Cardiac septum (tissue), 1 donor: ENCODE measurements around the gene MSL1. TPM values are rescaled to one million over a fixed set of nuclear protein-coding genes. Genes with fewer than 3 reads are reported as not detected.

Experiments used
- DNase-seq: peaks from one replicate; pipeline ENCODE4 v3.0.0-alpha.2; 2020; ENCODE audit warnings: low spot score
- intact Hi-C: fragments of 100-400 bp; cut with DNase I; formaldehyde crosslinking; loops from one replicate; pipeline ENCODE4 v1.14.0; 2022
- total RNA-seq: library from RNA; stranded (reverse); fragmentation: NEBNext Ultra II Directional; extraction: Animal tissue kit (Norgen Biotek cat#: 25700); gene quantifications from one replicate; pipeline ENCODE4 v1.2.1, GENCODE V29; 2021
- donor health status: DM: no; HTN: no; CAD: no.

The MSL1 gene
- total RNA-seq, 1 donor from 2014 or later, result 53.7 TPM

DNA sequence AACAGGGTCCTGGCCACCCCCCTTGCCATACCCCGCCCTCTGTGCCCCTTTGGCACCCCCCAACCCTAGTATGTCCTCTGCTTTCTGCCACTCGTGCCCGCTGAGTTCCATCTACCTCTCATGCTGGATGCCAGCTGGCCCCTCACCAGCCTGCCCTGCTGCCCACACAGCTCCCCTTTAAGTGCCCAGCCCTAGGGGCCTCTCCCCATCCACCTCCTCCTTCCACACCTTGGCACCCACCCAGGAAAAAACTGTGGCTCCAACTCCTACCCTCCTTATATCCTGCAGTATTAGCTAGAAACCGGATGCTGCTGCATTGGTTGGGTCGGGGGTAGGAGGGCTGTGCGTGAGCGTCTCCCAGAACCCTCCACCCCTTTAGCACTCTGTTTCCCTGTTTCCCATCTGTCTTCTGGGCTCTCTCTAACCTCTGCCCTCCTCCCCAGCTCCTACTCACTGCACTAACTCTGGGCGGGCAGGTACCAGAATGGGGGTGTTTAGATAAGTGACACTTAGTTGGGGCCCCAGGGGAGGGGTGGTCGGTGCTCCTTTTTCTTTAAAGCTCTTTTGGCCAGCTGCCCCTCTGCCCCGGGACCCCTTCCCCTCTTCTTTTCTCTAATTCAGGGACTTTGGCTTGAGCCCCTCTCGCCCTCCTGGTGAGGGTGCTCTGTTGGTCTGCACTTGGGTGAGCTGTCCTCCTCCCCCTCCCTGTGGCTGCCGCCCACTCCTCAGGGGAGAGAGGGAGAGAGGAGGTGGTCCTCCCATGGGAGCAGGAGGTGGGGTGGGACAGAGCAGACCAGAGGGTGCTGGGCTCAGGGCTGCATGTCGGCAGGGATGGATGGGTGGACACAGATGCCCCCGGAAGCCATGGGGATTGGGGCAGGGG, 31.3 kb upstream of the MSL1 start:
- intact Hi-C loops, result no loop called here
- DNase-seq, result no peak

DNA sequence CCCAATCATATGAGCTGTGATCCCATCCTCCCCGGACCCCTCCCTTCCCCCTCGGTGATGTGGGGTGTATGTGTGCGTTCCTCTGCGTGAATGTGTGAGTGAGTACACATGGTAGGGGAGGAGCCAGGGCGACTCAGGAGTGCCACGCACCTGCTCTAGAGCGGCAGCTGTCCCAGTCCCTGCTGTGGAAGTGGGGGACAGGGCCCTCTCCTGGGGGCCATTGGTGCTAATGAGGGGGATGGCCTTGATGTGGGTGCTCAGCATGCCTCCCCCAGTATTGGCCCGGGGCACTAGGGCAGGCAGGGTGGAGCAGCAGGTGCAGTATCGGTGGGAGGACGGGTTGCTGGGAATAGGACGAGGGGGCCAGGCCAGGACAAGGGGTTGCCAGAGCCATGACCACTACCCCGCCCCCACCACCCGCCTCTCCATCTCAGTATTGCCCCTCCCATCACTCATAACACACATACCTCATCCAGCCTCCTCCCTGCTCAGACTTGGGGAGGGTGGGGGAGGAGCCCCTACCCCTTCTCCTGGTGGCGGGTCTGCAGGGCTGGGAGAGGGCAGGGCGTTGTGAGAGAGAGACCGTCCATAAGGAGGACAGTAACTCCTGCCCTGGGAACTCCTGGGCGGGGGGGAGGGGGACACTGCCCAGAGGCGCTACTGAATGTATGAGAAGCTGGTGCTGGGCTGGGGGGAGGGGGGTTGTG, 29.9 kb upstream of the MSL1 start:
- intact Hi-C loops, result no loop called here
- DNase-seq, result no peak

DNA sequence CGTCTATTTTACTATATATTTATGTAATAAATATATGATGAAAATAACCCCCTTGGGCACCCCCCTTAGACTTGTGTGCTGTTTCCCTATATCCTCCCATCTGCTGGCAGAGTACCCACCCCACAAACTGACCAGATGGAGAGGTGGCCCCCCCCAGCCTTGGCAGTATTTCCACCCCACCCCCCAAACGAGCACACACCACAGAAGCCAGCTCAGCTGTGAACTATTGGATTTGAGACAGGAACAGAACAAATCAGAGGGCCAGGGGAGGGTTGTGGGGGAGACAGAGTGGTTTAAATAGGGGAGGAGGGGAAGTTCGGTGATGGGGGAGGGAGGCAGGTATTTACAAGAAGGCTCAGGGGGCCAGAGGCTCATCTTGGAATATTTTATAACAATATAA, 29.2 kb upstream of the MSL1 start:
- intact Hi-C loops, result no loop called here
- no peak for DNase-seq

DNA sequence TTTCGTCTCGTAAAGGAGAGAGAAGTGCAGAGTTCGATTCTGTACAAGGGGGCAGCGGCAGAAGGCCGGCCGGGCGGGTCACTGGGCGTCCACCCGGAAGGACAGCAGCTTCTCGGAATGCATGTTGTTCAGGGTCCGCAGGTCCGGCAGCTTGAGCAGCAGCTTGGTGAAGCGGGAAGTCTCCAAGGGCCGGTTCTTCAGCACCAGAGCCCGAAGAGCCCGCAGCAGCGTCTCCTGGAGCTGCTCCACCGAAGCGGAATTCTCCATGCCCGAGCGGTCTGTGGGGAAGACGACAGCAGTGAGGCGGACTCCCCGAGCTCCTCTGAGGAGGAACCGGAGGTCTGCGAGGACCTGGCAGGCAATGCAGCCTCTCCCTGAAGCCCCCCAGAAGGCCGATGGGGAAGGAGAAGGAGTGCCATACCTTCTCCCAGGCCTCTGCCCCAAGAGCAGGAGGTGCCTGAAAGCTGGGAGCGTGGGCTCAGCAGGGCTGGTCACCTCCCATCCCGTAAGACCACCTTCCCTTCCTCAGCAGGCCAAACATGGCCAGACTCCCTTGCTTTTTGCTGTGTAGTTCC, 28.7 kb upstream of the MSL1 start:
- DNase-seq, result no peak
- intact Hi-C loops, result no loop called here

DNA sequence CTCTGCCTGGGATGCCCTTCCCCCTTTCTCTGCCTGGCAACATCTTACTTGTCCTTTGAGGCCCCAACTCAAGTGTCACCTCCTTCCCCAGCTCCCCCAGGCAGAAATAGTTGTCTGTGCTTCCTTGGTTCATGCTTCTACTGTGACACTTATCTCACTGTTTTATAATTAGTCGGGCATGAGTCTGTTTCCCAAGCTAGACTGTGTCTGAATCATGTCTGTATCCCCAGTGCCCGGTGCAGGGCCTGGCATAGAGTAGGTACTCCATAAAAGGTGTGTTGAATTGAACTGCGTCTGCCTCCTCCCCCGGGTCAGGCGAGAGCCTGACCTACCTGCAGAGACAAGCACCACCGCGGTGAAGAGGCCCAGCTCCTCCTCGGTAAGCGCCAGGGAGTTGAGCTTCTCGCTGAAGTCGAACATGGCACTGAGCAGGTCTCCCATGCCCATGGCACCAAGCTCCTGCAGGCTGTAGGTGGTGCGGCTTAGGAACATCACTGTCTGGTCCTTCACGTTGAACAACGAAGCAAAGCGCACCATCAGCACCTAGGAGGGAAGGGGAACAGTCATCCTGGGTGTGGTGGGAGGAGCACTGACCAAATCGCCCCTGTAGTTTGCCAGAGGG, 28.1 kb upstream of the MSL1 start:
- intact Hi-C loops, result no loop called here
- no peak for DNase-seq

DNA sequence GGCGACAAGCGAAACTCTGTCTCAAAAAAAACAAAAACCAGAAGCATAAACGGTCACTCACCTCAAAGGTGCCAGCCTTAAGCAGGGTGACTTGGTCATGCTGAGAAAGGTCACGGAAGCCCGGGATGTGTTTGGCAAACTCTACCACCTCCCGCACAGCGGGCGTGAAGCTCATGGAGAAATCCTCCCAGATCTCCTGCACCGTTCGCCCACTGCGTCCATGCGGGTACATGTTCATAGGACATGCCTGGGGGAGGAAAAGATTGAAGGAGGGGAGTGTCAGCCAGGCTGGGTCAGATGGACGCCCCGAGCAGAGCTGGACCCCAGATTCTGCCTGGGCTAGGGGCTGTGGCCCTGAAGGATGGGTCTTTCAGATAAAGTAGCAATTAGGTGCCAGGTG, 26.9 kb upstream of the MSL1 start:
- intact Hi-C loops, result no loop called here
- DNase-seq, result no peak

DNA sequence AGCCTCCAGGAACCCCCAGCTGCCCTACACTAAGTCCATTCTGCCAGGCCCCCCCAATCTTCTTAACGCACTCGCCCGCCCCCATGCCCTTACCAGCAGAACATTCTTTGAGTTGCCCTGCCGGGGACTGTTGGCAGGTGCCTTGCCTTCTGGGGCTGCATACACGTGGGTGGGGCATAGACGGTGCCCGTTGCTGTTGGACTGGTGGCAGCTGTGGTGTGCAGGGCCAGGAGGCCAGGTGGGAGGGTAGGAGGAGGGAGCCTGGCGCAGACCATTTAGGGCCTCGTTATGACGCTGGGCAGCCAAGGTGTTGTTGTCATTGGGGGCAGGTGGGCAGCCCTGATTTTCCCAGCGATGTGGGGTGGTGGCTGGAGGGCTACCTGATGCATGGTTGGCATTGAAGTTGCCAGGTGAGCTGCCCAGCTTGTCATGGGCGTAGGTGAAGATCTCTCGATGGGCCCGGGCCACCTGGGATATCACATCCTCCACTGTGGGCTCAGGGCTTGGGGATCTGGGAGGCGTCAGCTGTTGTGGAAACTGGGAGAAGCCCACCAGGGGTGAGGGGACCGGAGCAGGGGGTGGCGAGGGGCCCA, 26.3 kb upstream of the MSL1 start:
- intact Hi-C loops, result no loop called here
- no peak for DNase-seq

DNA sequence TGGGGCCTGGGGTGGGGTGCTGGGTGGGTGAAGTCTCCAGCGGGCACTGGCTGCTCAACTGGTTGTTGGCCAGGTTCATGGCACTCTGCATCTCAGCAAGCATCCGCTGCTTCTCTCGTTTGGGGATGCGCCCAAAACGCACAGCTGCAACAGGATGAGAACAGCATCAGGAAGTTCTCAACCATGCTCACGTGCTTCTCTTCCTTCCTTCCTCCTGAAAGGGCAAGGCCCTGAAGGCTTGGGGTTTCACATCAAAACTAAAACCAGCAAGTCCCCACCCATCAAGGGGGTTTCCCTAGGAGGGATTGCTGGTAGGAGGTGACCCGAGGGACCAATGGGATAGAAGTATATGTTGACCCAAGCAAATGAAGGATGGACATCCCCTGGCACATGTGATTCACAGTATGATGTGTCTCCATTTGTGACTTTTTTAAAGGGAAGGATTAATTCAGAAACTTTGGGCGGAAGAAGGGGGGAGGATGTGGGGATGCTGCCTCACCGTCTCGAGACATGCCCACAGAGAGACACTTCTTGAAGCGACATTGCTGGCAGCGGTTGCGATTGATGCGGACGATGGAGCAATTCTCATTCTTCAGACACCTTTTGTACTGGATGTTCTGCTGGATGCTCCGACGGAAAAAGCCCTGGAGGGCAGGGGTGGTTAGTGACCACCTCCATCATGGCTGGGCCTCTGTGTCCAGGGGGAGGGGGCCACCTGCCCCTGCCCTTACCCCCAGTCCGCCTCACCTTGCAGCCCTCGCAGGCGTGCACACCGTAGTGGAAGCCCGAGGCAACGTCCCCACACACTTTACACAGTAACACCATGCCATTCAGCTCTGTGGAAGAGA, 25.6 kb upstream of the MSL1 start:
- intact Hi-C loops, result no loop called here
- no peak for DNase-seq

DNA sequence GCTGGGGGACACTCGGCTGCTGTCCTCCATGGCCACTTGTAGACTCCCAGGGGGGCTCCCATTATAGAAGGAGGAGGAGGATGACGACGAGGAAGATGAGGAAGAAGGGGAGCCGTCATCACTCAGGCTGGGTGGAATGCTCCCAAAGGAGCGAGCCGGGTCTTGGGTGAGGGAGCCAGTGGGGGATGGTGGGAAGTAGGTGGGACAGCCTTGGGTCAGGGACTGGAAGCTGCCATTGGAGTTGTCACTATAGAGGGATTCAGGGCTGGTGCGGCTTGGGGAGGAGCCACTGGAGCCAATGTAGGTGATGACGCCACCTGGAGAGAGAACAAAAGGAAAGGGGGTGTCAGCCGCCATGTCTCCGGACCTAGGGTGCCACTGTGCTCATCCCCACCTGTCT, 24.7 kb upstream of the MSL1 start:
- no peak for DNase-seq
- intact Hi-C loops, result no loop called here

DNA sequence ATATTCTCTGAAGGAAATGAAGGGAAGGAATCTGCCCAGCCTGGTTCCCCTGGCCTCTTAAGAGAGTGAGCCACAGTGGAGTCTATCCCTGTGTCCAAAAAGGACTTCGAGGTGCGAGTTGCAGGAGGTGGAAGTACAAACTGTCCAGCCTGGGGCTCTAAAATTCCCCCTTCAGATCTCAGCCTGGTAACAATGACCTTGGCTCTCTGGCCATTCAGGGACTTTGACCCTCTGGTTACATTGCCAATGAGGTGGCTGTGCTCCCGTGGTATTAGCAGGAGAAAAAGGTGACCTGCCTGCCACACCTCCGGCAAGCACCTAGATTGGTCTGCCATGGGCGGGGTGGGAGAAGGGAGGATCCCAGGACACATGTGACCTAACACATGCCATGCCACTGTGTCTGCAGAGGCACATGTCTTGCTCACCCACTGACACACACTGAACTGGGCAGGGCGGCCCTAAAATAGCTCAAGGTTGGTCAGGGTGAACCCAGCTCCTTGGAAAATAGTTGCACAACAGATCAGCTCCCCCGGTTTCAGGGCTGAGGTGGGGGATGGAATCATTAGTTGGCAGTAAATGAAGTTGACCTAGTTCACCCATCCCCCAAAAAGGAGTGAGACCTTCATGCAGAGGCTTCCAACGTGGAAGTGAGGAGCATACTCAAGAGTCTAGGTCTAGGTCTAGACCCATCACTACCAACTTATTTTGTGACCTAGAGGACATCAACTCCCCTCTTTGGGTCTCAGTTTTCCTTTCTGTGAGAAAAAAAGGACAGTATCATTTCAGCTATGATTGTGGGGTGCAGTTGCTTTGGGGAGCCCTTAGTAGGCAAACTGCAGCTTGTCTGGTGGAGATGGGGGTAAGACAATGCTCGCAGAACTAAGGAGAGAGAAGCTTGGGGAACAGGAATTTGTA, 23.6 kb upstream of the MSL1 start:
- intact Hi-C loops, result loop anchor here (2.0 kb wide), 1 partner anchor 15 kb away; no protein-coding TSS in a partner anchor
- DNase-seq, result no peak

DNA sequence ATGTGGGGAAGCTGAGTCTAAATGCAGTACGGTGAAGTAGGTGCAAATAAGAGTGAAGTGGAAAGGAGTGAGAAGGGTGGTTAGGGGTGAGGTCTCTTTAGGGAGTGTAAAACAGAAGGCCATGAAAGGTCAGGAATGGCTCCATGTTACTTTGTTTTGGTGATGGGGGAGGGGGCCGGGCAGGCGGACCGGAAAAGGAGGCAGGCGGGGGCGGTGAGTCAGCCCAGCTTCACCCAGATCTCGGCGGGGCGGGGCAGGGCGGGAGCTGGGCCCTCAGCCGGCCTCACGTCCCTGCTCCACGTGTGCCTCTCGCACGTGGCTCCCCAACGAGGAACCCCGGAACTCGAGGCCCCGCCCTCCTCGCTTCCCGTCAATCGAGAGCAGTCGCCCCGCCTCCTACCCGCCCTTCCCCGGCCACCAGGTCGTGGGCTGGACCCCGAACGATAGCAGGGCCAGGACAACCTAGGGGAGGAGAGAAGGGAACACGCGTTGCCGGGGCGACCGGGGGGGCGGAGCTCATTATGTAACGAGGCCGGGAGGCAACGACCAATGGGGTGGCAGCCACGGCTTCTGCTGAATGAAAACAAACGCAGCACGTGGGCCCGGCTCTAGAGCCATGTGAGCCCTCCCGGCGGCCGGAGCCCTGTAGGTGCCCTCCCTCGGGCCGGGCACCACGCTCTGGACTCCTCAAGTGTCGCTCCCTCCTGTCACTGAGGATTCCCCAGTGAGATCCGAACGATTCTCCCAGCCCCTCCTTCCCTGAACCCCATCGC, 22.7 kb upstream of the MSL1 start:
- peak; percentile 100 for DNase-seq
- intact Hi-C loops, result loop anchor here (1.0 to 2.0 kb wide), 2 partner anchors 14 to 28 kb away; no protein-coding TSS in a partner anchor

DNA sequence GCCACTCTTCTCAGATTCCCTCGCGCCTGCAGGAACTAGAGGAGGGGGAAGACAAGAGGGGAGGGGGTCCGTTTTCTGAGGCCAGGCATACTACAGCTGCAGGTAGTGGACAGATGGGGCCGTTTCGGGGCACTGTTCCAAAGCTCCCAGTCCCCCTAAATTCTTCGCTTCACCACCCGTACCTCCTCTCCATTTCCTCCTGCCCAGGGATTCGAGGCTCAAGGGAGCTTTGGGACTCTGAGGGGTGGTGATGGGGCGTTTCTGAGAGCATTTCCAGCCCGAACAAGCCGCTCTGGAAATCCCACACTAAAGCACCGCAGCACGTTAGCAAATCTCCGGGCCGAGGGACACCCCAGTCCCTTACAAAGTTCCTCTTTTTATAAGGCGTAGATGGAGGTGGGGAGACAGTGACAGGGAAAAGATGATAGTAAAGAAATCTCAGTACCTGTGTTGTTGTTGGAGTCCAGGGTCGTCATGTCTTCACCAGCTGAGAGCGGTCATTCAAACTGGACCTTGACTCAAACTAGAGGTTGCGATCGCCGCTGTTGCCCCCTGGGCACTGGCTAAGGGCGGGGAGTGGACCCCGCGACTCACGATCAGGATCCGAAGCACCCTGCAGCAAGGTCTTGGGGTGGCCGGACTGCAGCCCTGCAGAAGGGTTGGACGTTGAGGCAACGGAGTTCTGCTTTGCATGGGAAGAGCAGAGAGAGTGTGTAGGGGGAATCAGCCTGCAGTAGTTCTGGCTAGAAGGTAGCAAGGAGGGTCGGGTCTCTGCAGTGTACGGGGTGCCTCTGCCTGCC, 22.0 kb upstream of the MSL1 start:
- intact Hi-C loops, result loop anchor here (1.0 to 2.0 kb wide), 3 partner anchors 8 to 29 kb away; no protein-coding TSS in a partner anchor
- DNase-seq, result no peak

DNA sequence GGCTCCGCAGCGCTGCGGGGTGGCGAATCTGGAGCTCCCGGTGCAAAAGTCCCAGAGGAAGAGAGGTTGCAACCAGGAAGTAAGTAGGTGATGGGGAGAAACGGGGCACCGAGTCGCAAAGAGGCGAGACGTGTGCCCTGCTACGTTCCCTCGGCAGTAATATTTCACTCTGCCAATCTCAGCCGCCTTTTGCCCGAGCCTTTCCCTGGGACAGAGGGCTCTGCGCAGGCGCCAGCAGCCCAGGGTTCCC, 21.4 kb upstream of the MSL1 start, which contains the start of gene NR1D1:
NR1D1 (minus strand) TSS at position 171 of the 250 bp plus-strand sequence. CDS start 495 bp downstream, outside the sequence.
- intact Hi-C loops, result loop anchor here (1.0 kb wide), 1 partner anchor 8 kb away; no protein-coding TSS in a partner anchor
- no peak for DNase-seq

DNA sequence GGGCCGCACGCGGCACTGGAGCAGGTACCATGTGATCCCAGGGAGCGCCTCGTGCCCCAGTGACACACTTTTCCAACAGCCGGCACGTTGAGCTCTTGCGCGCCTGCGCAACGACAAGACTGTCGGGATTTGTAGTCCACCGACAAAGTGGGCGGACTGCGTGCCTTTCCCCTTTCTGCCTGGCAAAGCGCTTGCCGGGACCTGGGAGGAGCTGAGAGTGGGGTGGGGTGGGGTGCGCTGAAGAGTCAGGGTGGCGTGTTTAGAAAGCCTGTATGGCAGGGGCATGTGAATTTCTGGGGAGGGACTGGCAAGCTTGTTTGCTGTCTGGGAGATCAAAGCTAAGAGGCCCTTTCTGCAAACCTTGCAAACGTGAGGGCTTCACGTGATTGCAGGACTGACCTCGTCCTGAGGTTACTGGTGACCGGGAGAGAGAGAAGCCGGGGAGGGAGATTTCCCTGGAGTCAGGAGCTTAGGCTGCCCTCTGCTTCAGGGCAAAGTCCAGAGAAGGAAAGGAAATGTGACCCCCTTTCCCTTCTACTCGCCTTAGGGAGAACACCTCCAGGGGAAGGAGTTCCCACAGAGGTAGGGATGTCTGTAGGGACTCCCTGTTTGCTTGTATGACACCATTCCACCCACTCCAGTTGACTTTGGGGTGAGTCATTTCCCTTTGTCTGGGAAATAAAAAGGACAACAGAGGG, 21.0 kb upstream of the MSL1 start:
- peak; percentile 98 for DNase-seq
- intact Hi-C loops, result loop anchor here (1.0 kb wide), 1 partner anchor 7 kb away; no protein-coding TSS in a partner anchor

DNA sequence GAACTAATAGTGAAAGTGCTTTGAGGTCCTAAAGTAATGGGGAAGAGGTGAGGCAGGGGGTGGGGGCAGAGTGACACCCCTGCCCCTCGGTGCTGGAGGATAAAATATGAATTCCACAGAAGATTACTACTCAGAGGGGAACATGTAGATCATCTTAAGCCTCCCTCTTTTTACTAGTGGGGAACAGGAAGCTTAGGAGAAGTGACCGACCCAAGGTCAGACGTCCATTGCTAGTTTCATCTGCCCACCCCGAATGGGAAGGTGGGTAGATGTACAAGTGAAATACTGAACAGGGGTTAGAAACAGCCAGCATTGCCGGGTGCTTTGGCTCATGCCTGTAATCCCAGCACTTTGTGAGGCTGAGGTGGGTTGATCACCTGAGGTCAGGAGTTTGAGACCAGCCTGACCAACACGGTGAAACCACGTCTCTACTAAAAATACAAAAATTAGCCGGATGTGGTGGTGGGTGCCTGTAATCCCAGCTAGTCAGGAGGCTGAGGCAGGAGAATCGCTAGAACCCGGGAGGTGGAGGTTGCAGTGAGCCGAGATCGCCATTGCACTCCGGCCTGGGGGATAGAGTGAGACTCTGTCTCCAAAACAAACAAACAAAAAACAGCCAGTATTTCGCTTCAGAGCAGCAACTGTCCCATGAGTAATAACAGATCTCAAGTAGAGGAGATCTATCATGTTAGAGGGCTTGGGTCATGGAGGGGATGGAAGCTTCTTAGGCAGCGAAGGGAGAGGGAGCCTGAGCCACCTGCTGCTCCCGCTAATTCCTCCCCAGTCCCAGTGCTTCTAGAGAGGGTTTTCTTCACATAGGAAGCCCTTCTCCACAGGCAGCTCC, 20.2 kb upstream of the MSL1 start:
- no peak for DNase-seq
- intact Hi-C loops, result no loop called here
